GM20000 (cell line): ENCODE data around the gene BCL6.

Experiments used
- DNase-seq: peaks from one replicate; pipeline ENCODE4 v3.0.0; 2012; ENCODE audit warnings: low spot score
- CTCF ChIP-seq: IDR thresholded peaks from 2 replicates; pipeline ENCODE4 v1.5.1; 2012; ENCODE audit warnings: mild to moderate bottlenecking, control low read depth; ENCODE audit errors: extremely low read depth, missing control alignments

The BCL6 gene

DNA sequence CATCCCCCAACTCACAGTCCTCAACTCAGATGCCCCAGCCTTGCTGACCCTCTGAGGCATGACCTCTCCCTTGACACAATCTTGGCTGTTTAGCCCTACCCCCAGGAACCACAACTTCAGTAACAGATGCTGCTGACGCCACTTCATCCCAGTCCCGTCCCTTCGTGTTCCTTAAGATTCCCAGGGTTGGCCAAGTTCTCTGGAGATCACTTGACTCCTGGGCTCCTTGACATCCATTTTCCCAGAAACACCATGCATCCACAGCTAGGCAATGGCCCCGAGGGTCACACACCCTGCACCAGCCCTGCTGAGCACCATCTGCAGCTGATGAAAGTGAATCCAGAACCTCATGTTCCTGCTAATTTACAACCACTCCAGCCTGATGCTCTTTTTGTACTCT lies 49.8 kb downstream of the BCL6 start:
- TF ChIP-seq CTCF: no peak

GRCh38 chr3:187694801-187695200 lies 50.5 kb downstream of the BCL6 start:
- no peak for TF ChIP-seq CTCF
- no peak for DNase-seq

More for the DNA sequence above, 49.8 kb downstream of the BCL6 start:
- no peak for DNase-seq

GRCh38 chr3:187693431-187693830 lies 51.8 kb downstream of the BCL6 start:
- no peak for DNase-seq
- TF ChIP-seq CTCF: no peak

- TF ChIP-seq CTCF: no peak
- DNase-seq: no peak
Observed at GRCh38 chr3:187689984-187690383, 55.3 kb downstream of the BCL6 start.

- no peak for DNase-seq
- TF ChIP-seq CTCF: no peak
Observed at GRCh38 chr3:187686621-187687273, 58.5 kb downstream of the BCL6 start.

GRCh38 chr3:187685948-187686347 lies 59.3 kb downstream of the BCL6 start:
- TF ChIP-seq CTCF: no peak
- no peak for DNase-seq

DNA sequence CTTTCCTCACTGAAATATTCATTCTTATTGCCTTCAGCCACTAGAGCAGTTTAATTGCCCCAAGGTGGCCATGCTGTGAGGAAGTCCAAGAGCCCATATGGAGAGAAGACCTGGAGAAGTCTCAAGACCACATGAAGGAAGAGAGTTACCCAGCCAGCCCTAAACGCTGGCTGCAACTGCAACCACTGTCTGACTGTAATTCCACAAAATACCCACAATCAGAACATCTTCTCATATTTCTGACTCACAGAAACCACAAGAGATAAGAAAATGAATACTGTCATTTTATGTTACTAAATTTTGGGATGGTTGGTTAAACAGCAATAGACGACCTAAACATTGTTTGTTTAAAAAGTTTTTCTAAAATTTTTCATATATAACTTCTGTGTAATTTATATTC lies 60.4 kb downstream of the BCL6 start:
- no peak for DNase-seq

More for the DNA sequence above, 60.4 kb downstream of the BCL6 start:
- TF ChIP-seq CTCF: no peak
